K562 (cell line): ENCODE results near the gene WWTR1. TPM values are rescaled to one million over a fixed set of nuclear protein-coding genes. Genes with fewer than 3 reads are reported as not detected.

Experiments
- ATAC-seq: fragments of 200-7000 bp; cut with Tn5 transposase; 3 replicates; pipeline ENCODE4 v1.9.1; 2020; ENCODE audit warnings: moderate library complexity
- BruUV-seq: library from RNA; stranded (reverse); fragments of 400-500 nt; replicated peaks from 2 replicates; lab custom pipeline; 2021; lab: Mats Ljungman, UMichigan
- CTCF ChIA-PET: fragments of 300-600 bp; formaldehyde crosslinking; extraction: SDS; loops from one replicate; lab custom pipeline; 2021; ENCODE audit warnings: low intra/inter-chr PET ratio; lab: Yijun Ruan, JAX
- POLR2A ChIA-PET: fragments of 300-600, 350-650 bp; sonication (Branson Sonifier 250); formaldehyde crosslinking; extraction: SDS; loops from one replicate; lab custom pipeline; 2021; ENCODE audit warnings: antibody characterized with exemption, inconsistent platforms; lab: Yijun Ruan, JAX
- DNase-seq, 4 experiments: peaks; one replicate each; pipeline versions ENCODE4 v3.0.0 to v3.0.0-alpha.2; 2011 to 2018; ENCODE audit warnings: low spot score in 3 of 4, mixed read lengths in 3 of 4; ENCODE audit errors: extremely low read depth in 1 of 4
- FAIRE-seq: peaks from 2 replicates; lab custom pipeline; 2011; peaks lifted over from hg19 to GRCh38; lab: Jason Lieb, UNC
- H2AFZ ChIP-seq: 2 replicates; pipeline ENCODE4 v1.6.0; 2011; ENCODE audit warnings: low read depth, low read length, control low read depth, inconsistent platforms
- H3K27ac ChIP-seq: fragments of 200-600 bp; 3 replicates; pipeline ENCODE4 v1.8.0; 2011; ENCODE audit warnings: low read depth, mild to moderate bottlenecking, control low read depth, inconsistent platforms, low read length, moderate library complexity, mixed read lengths; ENCODE audit errors: extremely low read depth
- H3K27me3 ChIP-seq, 2 experiments: fragments of 300-600 bp in 1 of 2; 2 replicates in 1 of 2; 3 replicates in 1 of 2; pipeline versions ENCODE4 v1.6.0 to v1.8.0; 2011; ENCODE audit warnings: inconsistent platforms in 2 of 2, low read length in 2 of 2, mild to moderate bottlenecking in 1 of 2, mixed read lengths in 1 of 2, moderate library complexity in 1 of 2; ENCODE audit not compliant: control insufficient read depth in 2 of 2, insufficient read depth in 2 of 2
- H3K36me3 ChIP-seq: fragments of 300-600 bp; 3 replicates; pipeline ENCODE4 v1.8.0; 2011; ENCODE audit warnings: mild to moderate bottlenecking, low read length, inconsistent platforms; ENCODE audit not compliant: control insufficient read depth, insufficient read depth
- H3K4me1 ChIP-seq, 2 experiments: fragments of 200-600 bp in 1 of 2; replicated peaks in 1 of 2; 2 replicates in 1 of 2; 3 replicates in 1 of 2; pipeline versions ENCODE4 v1.5.1 to v1.8.0; 2011; ENCODE audit warnings: inconsistent platforms in 2 of 2, low read length in 2 of 2, mild to moderate bottlenecking in 1 of 2, mixed read lengths in 1 of 2, moderate library complexity in 1 of 2; ENCODE audit not compliant: control insufficient read depth in 2 of 2, insufficient read depth in 2 of 2
- H3K4me2 ChIP-seq: 2 replicates; pipeline ENCODE4 v1.6.1; 2011; ENCODE audit warnings: low read length, control low read depth, inconsistent platforms, mixed read lengths; ENCODE audit not compliant: insufficient read depth
- H3K4me3 ChIP-seq: fragments of 200-600 bp; sonication (generic), shearing (Covaris generic); 2 replicates; pipeline ENCODE4 v1.5.1; 2016; ENCODE audit warnings: control low read depth, inconsistent platforms
- H3K79me2 ChIP-seq: fragments of 200-600 bp; 3 replicates; pipeline ENCODE4 v1.8.0; 2011; ENCODE audit warnings: low read length, inconsistent platforms; ENCODE audit not compliant: control insufficient read depth, insufficient read depth
- H3K9ac ChIP-seq, 2 experiments: 2 replicates each; pipeline versions ENCODE4 v1.6.0 to v1.6.1; 2011; ENCODE audit warnings: low read depth in 2 of 2, low read length in 2 of 2, control low read depth in 1 of 2, inconsistent platforms in 1 of 2, mild to moderate bottlenecking in 1 of 2, mixed read lengths in 1 of 2; ENCODE audit not compliant: insufficient read depth in 1 of 2
- H3K9me1 ChIP-seq: one replicate; pipeline ENCODE4 v1.6.0; 2011; ENCODE audit warnings: inconsistent platforms, mild to moderate bottlenecking, low read length, moderate library complexity; ENCODE audit not compliant: control insufficient read depth, insufficient read depth
- H3K9me3 ChIP-seq: replicated peaks from 2 replicates; pipeline ENCODE4 v1.5.1; 2011; ENCODE audit warnings: low read depth, low read length, inconsistent platforms; ENCODE audit not compliant: control insufficient read depth, insufficient read depth
- H4K20me1 ChIP-seq: replicated peaks from 2 replicates; pipeline ENCODE4 v1.6.1; 2011; ENCODE audit warnings: low read length, inconsistent platforms, mixed read lengths; ENCODE audit not compliant: control insufficient read depth, insufficient read depth
- CBX3 ChIP-seq, 2 experiments: IDR thresholded peaks; 1 replicate in 1 of 2; 2 replicates in 1 of 2; pipeline ENCODE4 v1.6.1; 2012; ENCODE audit warnings: inconsistent platforms in 2 of 2, low read length in 2 of 2, borderline replicate concordance in 1 of 2, control low read depth in 1 of 2
- GMEB1 ChIP-seq: fragments of 250-450 bp; sonication (Bioruptor Pico); IDR thresholded peaks from 2 replicates; pipeline ENCODE4 v1.4.0; 2020; ENCODE audit warnings: mild to moderate bottlenecking
- NFRKB ChIP-seq: fragments of 450-650 bp; IDR thresholded peaks from 2 replicates; pipeline ENCODE4 v1.6.1; 2016; ENCODE audit warnings: low read depth
- ZNF232 ChIP-seq: sonication (generic); formaldehyde crosslinking; IDR thresholded peaks from 2 replicates; pipeline ENCODE4 v1.8.0; 2022; ENCODE audit warnings: mild to moderate bottlenecking, missing genetic modification reagents
- WGBS: fragments of 100-300 bp; shearing (Covaris generic); methylation state at CpG from one replicate; pipeline ENCODE4 v1.1.6; 2016; ENCODE audit warnings: low coverage, mixed read lengths; ENCODE audit not compliant: insufficient coverage; ENCODE audit errors: missing lambda C conversion rate; 5-methylcytosine and 5-hydroxymethylcytosine counted together
- in situ Hi-C: fragments of 300-500 bp; cut with MboI; formaldehyde crosslinking; loops from 4 replicates; pipeline ENCODE4 v1.15.0; 2018; ENCODE audit warnings: inconsistent platforms, mixed read lengths
- intact Hi-C: fragments of 100-400 bp; cut with micrococcal nuclease; formaldehyde crosslinking; loops from 2 replicates; pipeline ENCODE4 v1.14.2; 2022
- polyA plus RNA-seq, 8 experiments: library from polyadenylated mRNA; depleted of rRNA in 4 of 8; stranded (reverse) in 5 of 8; unstranded in 3 of 8; fragments of >200 nt; fragmentation: Nextera tagmentation in 2 of 8; fragmentation: Illumina TruSeq in 1 of 8; extraction: Ambion mirVana in 2 of 8; extraction: Trizol in 1 of 8; gene quantifications; 2 replicates each; pipeline versions ENCODE4 v1.2.1 to v1.2.3, GENCODE V29; 2011 to 2014; ENCODE audit warnings: inconsistent platforms in 1 of 8, missing spikeins in 1 of 8
- total RNA-seq, 7 experiments: library from RNA; depleted of rRNA in 6 of 7; stranded (reverse); fragments of >200 nt in 6 of 7; fragmentation: Illumina TruSeq in 2 of 7; extraction: Trizol in 2 of 7; gene quantifications; 2 replicates each; pipeline versions ENCODE4 v1.2.1 to v1.2.3, GENCODE V29; 2011 to 2021; ENCODE audit warnings: low replicate concordance in 1 of 7

WWTR1 gene
- total and polyA plus RNA-seq, 9 of the 15 experiments (the other 6 are each of a cell fraction or from before 2014, with no cell fraction given), result 0.04 to 1.5 (median 0.60) TPM

DNA sequence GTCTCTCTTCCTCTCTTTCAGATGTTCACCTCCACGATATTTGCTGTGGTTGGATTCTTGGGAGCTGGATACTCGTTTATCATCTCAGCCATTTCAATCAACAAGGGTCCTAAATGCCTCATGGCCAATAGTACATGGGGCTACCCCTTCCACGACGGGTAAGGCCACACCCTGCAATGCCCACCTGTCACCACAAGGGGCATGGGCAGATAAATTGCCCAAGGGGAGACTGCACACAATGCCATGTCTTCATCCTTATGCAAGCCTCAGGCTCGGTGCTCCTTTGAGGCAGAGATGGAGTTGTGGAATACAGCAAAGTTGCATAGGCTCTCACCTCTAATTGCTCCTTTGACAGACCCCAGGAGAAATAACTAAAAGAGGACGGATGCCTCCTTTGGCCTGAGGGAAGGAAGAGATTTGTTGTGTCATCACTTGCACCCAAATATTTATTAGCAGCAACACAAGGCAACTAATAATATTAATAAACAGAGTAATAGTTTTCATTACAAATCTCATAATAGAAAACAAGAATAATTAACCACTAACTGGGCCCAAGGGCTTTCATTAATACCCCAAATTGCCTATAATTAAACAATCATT is 170.1 kb downstream of the WWTR1 start (continued):
- TF ChIP-seq ZNF232, result 0 out of 2 replicates have a peak, but pooled peaks have one; percentile 38

GRCh38 chr3:149486726-149487125 is 171.1 kb downstream of the WWTR1 start:
- Histone ChIP-seq H3K4me2 (no peak overlapping the region), H2AFZ (no peak overlapping the region), H3K9me1 (no peaks in the 10 kb centered on the region), H3K9me3 (no peaks in the 10 kb centered on the region), H3K36me3 (no peaks in the 10 kb centered on the region), H3K9ac (no peak overlapping the region), H3K27ac (no peak overlapping the region), H4K20me1 (no peaks in the 10 kb centered on the region), H3K79me2 (no peaks in the 10 kb centered on the region), H3K27me3 (no peaks in the 10 kb centered on the region), H3K4me3 (no peak overlapping the region), H3K4me1 (no peaks in the 10 kb centered on the region)
- in situ Hi-C loops, result loop anchor here (10.0 to 25.0 kb wide), 2 partner anchors 372 to 524 kb away; no protein-coding TSS in a partner anchor
- ATAC-seq (no peak), DNase-seq (no peak), FAIRE-seq (no peak)
- POLR2A ChIA-PET, result no interaction called here
- TF ChIP-seq CBX3 (IDR thresholded peaks at IDR 0.05; ENCODE audit: borderline replicate concordance in 1 of 2, low read length in 2 of 2) (no peak), GMEB1 (CRISPR knock-in tag) (no peak), NFRKB (no peak)
- BruUV-seq, result no TSS peak
- intact Hi-C loops, result loop anchor here (5.0 kb wide), 1 partner anchor 364 kb away; no protein-coding TSS in a partner anchor
- CTCF ChIA-PET, result no interaction called here
- WGBS, result 3% methylated on average over 5 of the region's 5 CpGs
